ENCODE measurements around the gene ZBED2.
"Not testable (repeated sequence)": the region's sequence is repeated elsewhere in the genome, so short reads cannot be mapped to it uniquely, and the experiment has no call there.

The ZBED2 gene

GRCh38 chr3:111571282-111571681, 23.9 kb downstream of the ZBED2 start:
- no peak for DNase-seq

DNA sequence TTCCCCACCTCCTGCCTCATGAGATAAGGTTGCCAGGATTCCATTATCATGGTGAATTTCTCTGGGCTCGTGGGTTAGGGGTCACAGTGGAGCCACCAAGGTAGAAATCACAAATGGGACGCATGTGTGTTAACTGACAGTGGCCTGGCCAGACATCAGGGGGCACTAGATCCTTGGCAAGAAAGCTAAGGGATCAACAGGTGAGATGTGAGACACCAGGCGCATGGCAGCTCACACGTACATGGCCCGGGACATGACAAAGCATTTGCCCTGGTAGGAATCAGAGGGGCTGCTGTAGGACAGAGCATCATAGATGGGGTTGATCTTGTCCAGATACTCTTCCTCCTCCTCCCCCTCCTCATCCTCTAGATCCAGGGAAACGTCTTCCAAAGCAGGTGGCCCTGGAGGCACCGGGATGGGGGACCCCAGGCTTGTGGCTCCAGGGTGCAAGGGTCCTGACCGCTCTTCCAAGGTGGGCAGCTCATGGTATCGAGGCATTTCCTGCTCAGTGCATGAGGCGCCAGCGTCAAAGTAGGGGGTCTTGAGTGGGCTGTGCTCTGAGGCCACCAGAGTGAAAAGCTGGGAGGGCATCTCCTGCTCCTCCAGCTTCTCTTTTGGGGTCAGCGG, 24.6 kb downstream of the ZBED2 start:
- no peak for DNase-seq

DNA sequence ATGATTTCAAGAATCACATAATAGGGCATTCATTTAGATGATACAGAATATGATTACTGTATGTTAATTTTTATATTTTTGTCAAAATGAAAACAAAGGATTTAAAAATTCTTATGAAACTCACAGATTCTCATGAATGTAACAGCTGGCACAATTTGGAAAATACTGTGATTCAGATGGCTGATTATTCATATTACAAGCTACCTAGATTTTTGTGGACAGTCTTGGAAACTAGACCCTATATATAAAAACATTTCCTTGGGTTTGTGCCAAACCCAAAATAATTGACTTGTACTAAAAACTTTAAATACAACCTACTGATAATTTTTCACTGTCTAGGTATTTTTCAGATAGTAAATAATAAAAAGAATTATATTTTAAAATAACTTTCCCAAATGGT, 26.2 kb downstream of the ZBED2 start:
- no peak for DNase-seq

- DNase-seq: no peak
Measured at GRCh38 chr3:111568355-111568754, 26.8 kb downstream of the ZBED2 start.

GRCh38 chr3:111566844-111567243, 28.3 kb downstream of the ZBED2 start:
- DNase-seq: no peak

- not testable (repeated sequence) for DNase-seq
Measured at GRCh38 chr3:111561902-111562301, 33.2 kb downstream of the ZBED2 start.

- DNase-seq: no peak
Measured at GRCh38 chr3:111548756-111549155, 46.4 kb downstream of the ZBED2 start.

- no peak for DNase-seq
Measured at GRCh38 chr3:111548092-111548491, 47.1 kb downstream of the ZBED2 start.

- DNase-seq: no peak
Measured at GRCh38 chr3:111547631-111548030, 47.5 kb downstream of the ZBED2 start.

- no peak for DNase-seq
Measured at GRCh38 chr3:111545349-111545748, 49.8 kb downstream of the ZBED2 start.
